Stimulated activated naive B cell treated with anti-CD40 and anti-IgM and Interleukin-4, amounts not matched to agents 10 μg/mL and 1 μg/mL and 100 μg/mL, for 72 hours (primary cell): ENCODE data around the gene BEND6.

Experiments used
- ATAC-seq, 2 donors: fragments of 150-1000 bp; cut with Tn5 transposase; replicated peaks; 2 replicates each; pipeline ENCODE4 v1.10.0; 2021; ENCODE audit warnings: moderate library complexity in 1 of 2
- DNase-seq: peaks from one replicate; pipeline ENCODE4 v3.0.0; 2021
- H3K27ac Mint-ChIP-seq: one replicate; pipeline ENCODE4 v1.8.0; 2022; ENCODE audit warnings: mild to moderate bottlenecking, mixed read lengths
- H3K27me3 Mint-ChIP-seq, 2 donors: one replicate each; pipeline ENCODE4 v1.8.0; 2022; ENCODE audit warnings: mixed read lengths in 2 of 2
- H3K36me3 Mint-ChIP-seq, 2 donors: one replicate each; pipeline ENCODE4 v1.8.0; 2022; ENCODE audit warnings: mixed read lengths in 2 of 2, mild to moderate bottlenecking in 1 of 2
- H3K4me1 Mint-ChIP-seq, 2 donors: one replicate each; pipeline ENCODE4 v1.8.0; 2022; ENCODE audit warnings: mixed read lengths in 2 of 2, mild to moderate bottlenecking in 1 of 2
- H3K4me3 Mint-ChIP-seq, 2 donors: one replicate each; pipeline ENCODE4 v1.8.0; 2022; ENCODE audit warnings: mild to moderate bottlenecking in 2 of 2, mixed read lengths in 2 of 2, moderate library complexity in 1 of 2
- H3K9me3 Mint-ChIP-seq, 2 donors: one replicate each; pipeline ENCODE4 v1.8.0; 2022; ENCODE audit warnings: mixed read lengths in 2 of 2, mild to moderate bottlenecking in 1 of 2

Gene BEND6

GRCh38 chr6:56930846-56931245 is 24.1 kb upstream of the BEND6 start:
- Mint-ChIP-seq H3K4me3 (no peak overlapping the region), H3K27me3 (peaks cover 9 to 17% of the 10 kb centered on the region in 2 donors), H3K27ac (no peak overlapping the region), H3K4me1 (peaks cover 5 to 9% of the 10 kb centered on the region in 2 donors), H3K36me3 (no peaks in the 10 kb centered on the region), H3K9me3 (no peaks in the 10 kb centered on the region)
- no peak for DNase-seq
- no peak for ATAC-seq

- Mint-ChIP-seq H3K4me3 (no peak overlapping the region), H3K36me3 (no peaks in the 10 kb centered on the region), H3K9me3 (no peaks in the 10 kb centered on the region), H3K27ac (no peak overlapping the region), H3K4me1 (peaks cover 5 to 9% of the 10 kb centered on the region in 2 donors), H3K27me3 (peaks cover 6 to 9% of the 10 kb centered on the region in 2 donors)
- peak; percentile 53 to 56 for ATAC-seq
- DNase-seq, result no peak
Measured at GRCh38 chr6:56932910-56933477, 21.9 kb upstream of the BEND6 start.

GRCh38 chr6:56933650-56934049 is 21.3 kb upstream of the BEND6 start:
- no peak overlapping the region for H3K27ac Mint-ChIP-seq
- DNase-seq (no peak), ATAC-seq (no peak)
- peaks cover 5 to 9% of the 10 kb centered on the region in 2 donors for H3K4me1 Mint-ChIP-seq
- H3K4me3 Mint-ChIP-seq, result no peak overlapping the region
- H3K27me3 Mint-ChIP-seq, result peaks cover 6 to 9% of the 10 kb centered on the region in 2 donors
- H3K36me3 Mint-ChIP-seq, result no peaks in the 10 kb centered on the region
- H3K9me3 Mint-ChIP-seq, result no peaks in the 10 kb centered on the region

- H3K36me3 Mint-ChIP-seq, result no peaks in the 10 kb centered on the region
- H3K27me3 Mint-ChIP-seq, result peaks cover 9 to 10% of the 10 kb centered on the region in 2 donors
- H3K9me3 Mint-ChIP-seq, result peaks cover 2 to 3% of the 10 kb centered on the region in 2 donors
- ATAC-seq, result no peak
- H3K4me3 Mint-ChIP-seq, result no peak overlapping the region
- peaks cover 5 to 9% of the 10 kb centered on the region in 2 donors for H3K4me1 Mint-ChIP-seq
- H3K27ac Mint-ChIP-seq, result no peak overlapping the region
- no peak for DNase-seq
Measured at GRCh38 chr6:56934876-56935275, 20.0 kb upstream of the BEND6 start.

GRCh38 chr6:56936466-56936865 is 18.4 kb upstream of the BEND6 start:
- H3K27me3 Mint-ChIP-seq, result peaks cover 4 to 10% of the 10 kb centered on the region in 2 donors
- ATAC-seq, result no peak
- no peak overlapping the region for H3K27ac Mint-ChIP-seq
- no peak overlapping the region for H3K4me3 Mint-ChIP-seq
- H3K4me1 Mint-ChIP-seq, result peaks cover 5 to 9% of the 10 kb centered on the region in 2 donors
- peaks cover 3 to 5% of the 10 kb centered on the region in 2 donors for H3K36me3 Mint-ChIP-seq
- DNase-seq, result no peak
- H3K9me3 Mint-ChIP-seq, result peaks cover 7 to 9% of the 10 kb centered on the region in 2 donors

GRCh38 chr6:56938649-56939191 is 16.2 kb upstream of the BEND6 start:
- Mint-ChIP-seq H3K4me1 (no peaks in the 10 kb centered on the region), H3K27me3 (peaks cover 4 to 10% of the 10 kb centered on the region in 2 donors), H3K36me3 (peaks cover 3 to 5% of the 10 kb centered on the region in 2 donors), H3K4me3 (no peak overlapping the region), H3K27ac (no peak overlapping the region), H3K9me3 (peaks cover 14 to 18% of the 10 kb centered on the region in 2 donors)
- DNase-seq (no peak), ATAC-seq (no peak)

- Mint-ChIP-seq H3K27me3 (peaks cover 17 to 19% of the 10 kb centered on the region in 2 donors), H3K9me3 (peaks cover 14 to 18% of the 10 kb centered on the region in 2 donors), H3K4me1 (no peaks in the 10 kb centered on the region), H3K4me3 (no peak overlapping the region), H3K36me3 (peaks cover 3 to 5% of the 10 kb centered on the region in 2 donors), H3K27ac (no peak overlapping the region)
- DNase-seq (no peak), ATAC-seq (no peak)
Measured at GRCh38 chr6:56940463-56940862, 14.4 kb upstream of the BEND6 start.

- Mint-ChIP-seq H3K27ac (no peak overlapping the region), H3K9me3 (peaks cover 14 to 18% of the 10 kb centered on the region in 2 donors), H3K36me3 (peaks cover 3 to 5% of the 10 kb centered on the region in 2 donors)
Measured at GRCh38 chr6:56940977-56941376, 13.9 kb upstream of the BEND6 start.

GRCh38 chr6:56944661-56945060 is 10.2 kb upstream of the BEND6 start:
- Mint-ChIP-seq H3K4me1 (no peaks in the 10 kb centered on the region), H3K27ac (no peak overlapping the region), H3K36me3 (peaks cover 3 to 5% of the 10 kb centered on the region in 2 donors), H3K4me3 (no peak overlapping the region), H3K9me3 (peaks cover 11 to 14% of the 10 kb centered on the region in 2 donors), H3K27me3 (peaks cover 13 to 41% of the 10 kb centered on the region in 2 donors)
- ATAC-seq, result no peak
- no peak for DNase-seq

More at GRCh38 chr6:56940977-56941376, 13.9 kb upstream of the BEND6 start:
- DNase-seq (no peak), ATAC-seq (no peak)
- Mint-ChIP-seq H3K27me3 (peaks cover 17 to 25% of the 10 kb centered on the region in 2 donors), H3K4me1 (no peaks in the 10 kb centered on the region), H3K4me3 (no peak overlapping the region)

GRCh38 chr6:56946368-56946767 is 8.5 kb upstream of the BEND6 start:
- Mint-ChIP-seq H3K36me3 (no peaks in the 10 kb centered on the region), H3K9me3 (peaks cover 7 to 8% of the 10 kb centered on the region in 2 donors), H3K27ac (no peak overlapping the region), H3K4me3 (no peak overlapping the region), H3K4me1 (no peaks in the 10 kb centered on the region), H3K27me3 (peaks cover 13 to 44% of the 10 kb centered on the region in 2 donors)
- no peak for DNase-seq
- ATAC-seq, result no peak

GRCh38 chr6:56947924-56948323 is 7.0 kb upstream of the BEND6 start:
- Mint-ChIP-seq H3K4me3 (no peak overlapping the region), H3K27ac (no peak overlapping the region), H3K27me3 (peaks cover 18 to 51% of the 10 kb centered on the region in 2 donors), H3K9me3 (no peaks in the 10 kb centered on the region), H3K36me3 (no peaks in the 10 kb centered on the region), H3K4me1 (no peaks in the 10 kb centered on the region)
- no peak for ATAC-seq
- DNase-seq, result no peak

- Mint-ChIP-seq H3K27me3 (peaks cover 29 to 58% of the 10 kb centered on the region in 2 donors), H3K9me3 (no peaks in the 10 kb centered on the region), H3K36me3 (peaks cover 2% of the 10 kb centered on the region in 2 donors), H3K27ac (no peak overlapping the region), H3K4me3 (no peak overlapping the region), H3K4me1 (peaks cover 8 to 9% of the 10 kb centered on the region in 2 donors)
- ATAC-seq (no peak), DNase-seq (no peak)
Measured at GRCh38 chr6:56949265-56949664, 5.6 kb upstream of the BEND6 start.

- no peak overlapping the region for H3K4me3 Mint-ChIP-seq
- DNase-seq, result no peak
- H3K4me1 Mint-ChIP-seq, result peaks cover 9 to 11% of the 10 kb centered on the region in 2 donors
- peaks cover 29 to 53% of the 10 kb centered on the region in 2 donors for H3K27me3 Mint-ChIP-seq
- peaks cover 4% of the 10 kb centered on the region in 2 donors for H3K36me3 Mint-ChIP-seq
- H3K27ac Mint-ChIP-seq, result no peak overlapping the region
- no peaks in the 10 kb centered on the region for H3K9me3 Mint-ChIP-seq
- no peak for ATAC-seq
Measured at GRCh38 chr6:56949925-56950495, 4.9 kb upstream of the BEND6 start.

- H3K27me3 Mint-ChIP-seq, result peaks cover 28 to 49% of the 10 kb centered on the region in 2 donors
- H3K36me3 Mint-ChIP-seq, result peaks cover 4% of the 10 kb centered on the region in 2 donors
- H3K4me3 Mint-ChIP-seq, result no peak overlapping the region
- ATAC-seq, result no peak
- H3K27ac Mint-ChIP-seq, result no peak overlapping the region
- DNase-seq, result no peak
- H3K9me3 Mint-ChIP-seq, result no peaks in the 10 kb centered on the region
- H3K4me1 Mint-ChIP-seq, result peaks cover 12 to 19% of the 10 kb centered on the region in 2 donors
Measured at GRCh38 chr6:56951049-56951831, 3.7 kb upstream of the BEND6 start.
